Skin of body (tissue), 2 donors: Measurements from ENCODE around the gene PEF1. TPM values are rescaled to one million over a fixed set of nuclear protein-coding genes. Genes with fewer than 3 reads are reported as not detected.

Experiments used
- DNase-seq: peaks from one replicate; lab custom pipeline; 2025; lab: John Stamatoyannopoulos, UW
- total RNA-seq: library from RNA; depleted of rRNA; stranded (reverse); fragments of >200 nt; gene quantifications from one replicate; pipeline ENCODE4 v1.2.3, GENCODE V29; 2014

PEF1 gene
- total RNA-seq, 1 donor from 2014 or later, result 49.9 TPM

- DNase-seq, result no peak
Measured at GRCh38 chr1:31585736-31586365, 58.8 kb downstream of the PEF1 start.

DNA sequence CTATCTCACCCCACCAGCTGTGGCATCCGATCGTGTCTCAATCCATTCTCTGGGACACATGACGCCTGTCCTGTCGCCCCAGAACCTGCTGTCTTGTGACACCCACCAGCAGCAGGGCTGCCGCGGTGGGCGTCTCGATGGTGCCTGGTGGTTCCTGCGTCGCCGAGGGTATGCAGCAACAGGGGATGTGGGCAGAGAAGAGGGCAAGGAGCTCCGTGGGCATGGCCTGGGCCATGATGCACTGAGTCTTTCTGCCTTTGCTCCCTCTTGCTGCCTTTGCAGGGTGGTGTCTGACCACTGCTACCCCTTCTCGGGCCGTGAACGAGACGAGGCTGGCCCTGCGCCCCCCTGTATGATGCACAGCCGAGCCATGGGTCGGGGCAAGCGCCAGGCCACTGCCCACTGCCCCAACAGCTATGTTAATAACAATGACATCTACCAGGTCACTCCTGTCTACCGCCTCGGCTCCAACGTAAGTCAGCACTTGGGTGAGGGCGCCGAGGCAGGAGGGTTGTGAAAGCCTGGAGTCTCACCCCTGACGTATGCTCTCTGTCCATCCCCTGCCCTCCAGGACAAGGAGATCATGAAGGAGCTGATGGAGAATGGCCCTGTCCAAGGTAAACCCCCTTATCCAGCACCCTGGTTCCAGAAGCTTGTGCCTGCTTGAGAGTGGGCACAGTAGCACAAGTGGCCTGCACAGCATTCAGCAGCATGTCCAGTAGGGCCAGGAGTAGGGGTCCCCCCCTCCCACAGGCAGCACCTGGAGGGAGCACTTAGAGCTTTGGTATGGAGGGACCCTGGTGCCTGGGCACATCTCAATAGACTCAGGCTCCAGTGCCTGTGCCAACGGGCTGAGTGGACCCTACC is 59.6 kb downstream of the PEF1 start:
- no peak for DNase-seq

GRCh38 chr1:31583995-31584868 is 60.4 kb downstream of the PEF1 start:
- DNase-seq, result peak; percentile 27

- no peak for DNase-seq
Measured at GRCh38 chr1:31583082-31583994, 61.3 kb downstream of the PEF1 start.

DNA sequence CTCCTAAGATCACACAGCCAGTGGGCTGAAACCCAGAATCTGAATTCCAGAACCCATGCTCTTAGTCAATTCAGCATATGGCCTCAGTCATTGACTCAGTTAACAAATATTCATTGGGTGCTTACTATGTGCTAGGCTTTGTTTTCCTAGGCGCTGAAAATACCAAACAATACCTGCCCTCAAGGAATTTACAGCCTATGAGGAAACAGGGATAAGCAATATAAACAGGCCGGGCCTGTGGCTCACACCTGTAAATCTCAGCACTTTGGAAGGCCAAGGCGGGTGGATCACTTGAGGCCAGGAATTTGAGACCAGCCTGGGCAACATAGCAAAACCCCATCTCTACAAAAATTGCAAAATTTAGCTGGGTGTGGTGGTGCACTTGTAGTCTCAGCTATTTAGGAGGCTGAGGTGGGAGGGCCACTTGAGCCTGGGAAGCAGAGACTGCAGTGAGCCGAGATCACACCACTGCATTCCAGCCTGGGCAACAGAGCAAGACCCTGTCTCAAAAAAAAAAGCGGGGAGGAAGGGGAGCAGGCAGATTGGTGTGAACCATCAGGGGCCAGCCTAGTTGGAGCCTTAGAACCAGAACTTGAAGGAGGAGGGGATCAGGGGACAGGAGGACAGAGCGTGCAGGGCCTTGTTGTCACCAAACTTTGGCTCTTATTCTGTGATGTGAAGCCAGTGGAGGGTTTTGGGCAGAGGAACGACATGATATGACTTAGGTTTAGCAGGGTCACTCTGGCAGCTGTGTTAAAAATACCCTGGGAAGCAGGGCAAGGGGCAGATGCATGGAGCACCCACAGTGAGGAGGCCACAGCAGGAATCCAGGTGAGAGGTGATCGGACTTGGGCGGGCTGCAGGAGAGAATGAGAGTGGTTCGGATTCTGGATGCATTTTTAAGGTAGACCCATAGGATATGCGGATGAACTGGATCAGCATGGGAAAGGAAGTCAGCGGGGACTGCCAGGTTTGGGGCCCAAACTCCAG is 62.6 kb downstream of the PEF1 start:
- DNase-seq, result no peak

- DNase-seq, result no peak
Measured at GRCh38 chr1:31580891-31581603, 63.6 kb downstream of the PEF1 start.

GRCh38 chr1:31580513-31580870 is 64.2 kb downstream of the PEF1 start:
- DNase-seq, result no peak

Other genes starting within 250 kb of the PEF1 start
- 4.4 TPM for gene SERINC2, start 231.7 kb downstream of the PEF1 start, total RNA-seq
- 28.6 TPM for gene TINAGL1, start 68.4 kb downstream of the PEF1 start, total RNA-seq
- gene HCRTR1, start 27.2 kb downstream of the PEF1 start, total RNA-seq, result not detected
- gene COL16A1, start 59.1 kb upstream of the PEF1 start, total RNA-seq, result 257 TPM
- 9.4 TPM for gene ADGRB2, start 119.5 kb upstream of the PEF1 start, total RNA-seq
- gene SPOCD1, start 171.1 kb upstream of the PEF1 start, total RNA-seq, result 0.39 TPM